Measurements from ENCODE around the gene RIMBP2.
A peak's percentile ranks its signal among the peaks of the same experiment; 100 is the strongest.
"Not testable (repeated sequence)": the region's sequence is repeated elsewhere in the genome, so short reads cannot be mapped to it uniquely, and the experiment has no call there.

RIMBP2 gene

GRCh38 chr12:130592641-130593040 is 123.5 kb downstream of the RIMBP2 start:
- DNase-seq: no peak

DNA sequence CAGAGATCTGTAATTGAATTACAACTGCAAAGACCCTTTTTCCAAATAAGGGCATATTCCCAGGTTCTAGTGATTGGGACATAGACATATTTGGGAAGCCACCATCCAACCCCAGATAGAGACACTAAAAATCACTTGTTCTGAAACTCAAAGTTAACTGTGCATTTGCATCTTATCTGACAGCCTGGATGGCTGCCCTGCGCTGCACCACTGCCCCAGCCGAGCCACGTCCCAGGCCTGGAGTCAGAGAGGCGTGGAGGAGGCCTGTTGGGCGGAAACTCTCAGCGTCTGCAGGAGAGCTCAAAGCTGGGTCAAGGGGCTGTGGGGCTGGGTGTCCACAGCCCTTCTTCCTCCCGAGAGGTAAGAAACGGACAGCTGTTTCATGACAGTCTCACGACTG is 124.4 kb downstream of the RIMBP2 start:
- no peak for DNase-seq

DNA sequence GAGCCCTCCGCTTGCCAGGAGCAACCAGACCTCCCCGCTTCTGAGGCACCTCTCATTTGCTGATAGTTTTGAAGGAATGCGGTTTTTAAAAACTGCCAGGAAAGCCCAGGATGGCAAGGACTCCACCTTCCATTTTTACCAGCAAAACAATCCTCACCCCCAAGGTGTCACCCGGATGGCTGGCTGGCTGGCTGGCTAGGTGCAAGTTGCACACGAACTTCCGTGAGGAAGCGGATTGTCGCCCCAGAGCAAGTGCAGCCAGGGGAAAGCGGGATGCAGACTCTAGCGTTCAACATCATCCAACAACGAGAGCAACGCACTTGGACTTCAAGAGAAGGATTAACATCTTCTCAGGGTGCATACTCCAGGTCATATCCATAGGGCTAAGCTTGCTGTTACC is 125.4 kb downstream of the RIMBP2 start:
- no peak for DNase-seq

DNA sequence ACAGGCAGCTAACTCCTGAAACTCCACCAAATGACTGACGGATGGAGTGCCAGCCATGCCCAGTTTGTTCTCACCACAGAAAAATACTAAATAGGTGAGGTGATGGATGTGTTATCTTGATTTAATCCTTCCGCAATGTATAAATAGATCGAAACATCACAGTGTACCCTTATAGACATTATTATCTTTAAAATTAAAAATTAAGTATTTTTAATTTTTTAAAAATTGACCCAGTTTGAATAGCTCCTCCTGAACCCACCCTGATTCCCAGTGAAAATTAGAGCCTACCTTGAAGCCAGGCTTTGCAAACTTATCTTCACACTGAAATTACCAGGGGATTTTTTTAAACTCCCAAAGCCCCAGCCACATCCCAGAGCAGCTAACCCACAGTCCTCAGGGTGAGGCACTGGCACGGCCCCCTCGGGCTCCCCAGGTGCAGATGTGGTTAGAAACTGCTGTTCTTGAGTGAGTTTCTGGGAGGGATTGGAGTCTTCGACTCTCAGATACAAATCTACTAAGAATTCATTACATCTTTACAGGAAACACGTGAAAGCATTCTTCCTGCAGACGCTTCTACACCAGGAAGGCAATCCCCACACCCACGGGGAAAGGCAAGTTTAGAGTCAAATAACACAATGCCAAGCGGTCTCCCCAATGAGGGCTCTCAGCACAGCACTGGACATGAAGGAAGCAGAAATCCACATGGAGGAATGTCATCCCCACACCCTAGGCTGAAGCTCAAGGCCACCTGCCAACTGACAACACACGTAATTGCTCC is 126.4 kb downstream of the RIMBP2 start:
- DNase-seq: no peak

GRCh38 chr12:130588696-130589539 is 127.2 kb downstream of the RIMBP2 start:
- DNase-seq: no peak

DNA sequence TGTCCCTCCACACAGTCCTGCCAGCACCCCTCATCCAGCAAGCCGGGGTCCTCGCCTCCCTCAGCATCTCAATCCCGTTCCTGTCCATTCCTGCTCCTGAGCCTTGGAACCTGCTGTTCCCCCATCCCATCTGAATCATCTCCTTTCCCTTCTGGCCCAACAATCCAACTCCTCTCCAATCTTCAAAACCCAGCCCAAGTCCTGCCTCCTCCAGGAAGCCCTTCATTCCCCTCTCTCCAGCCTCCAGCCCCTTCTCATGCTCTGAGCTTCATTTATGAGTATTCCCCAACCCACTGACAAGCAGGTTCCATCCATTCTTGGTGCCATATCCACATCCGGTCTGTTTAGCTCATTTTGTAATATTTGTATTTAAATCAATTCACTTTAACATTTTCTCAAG is 128.1 kb downstream of the RIMBP2 start:
- DNase-seq: no peak

GRCh38 chr12:130584475-130584874 is 131.6 kb downstream of the RIMBP2 start:
- not testable (repeated sequence) for DNase-seq

DNA sequence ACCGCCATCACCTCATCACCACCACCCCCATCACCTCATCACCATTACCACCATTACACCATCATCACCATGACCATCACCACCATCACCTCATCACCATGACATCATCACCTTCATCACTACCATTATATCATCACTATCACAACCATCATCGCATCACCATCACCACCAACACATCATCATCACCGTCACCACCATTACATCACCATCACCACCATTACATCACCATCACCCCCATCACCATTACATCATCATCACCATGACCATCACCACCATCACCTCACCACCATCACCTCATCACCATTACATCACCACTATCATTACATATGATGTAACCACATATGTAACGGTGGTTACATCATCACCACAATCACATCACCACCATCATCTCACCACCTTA is 132.3 kb downstream of the RIMBP2 start:
- peak in 1 of 5 experiments; percentile 4 for DNase-seq

- no peak for DNase-seq
Observed at GRCh38 chr12:130583317-130583716, 132.8 kb downstream of the RIMBP2 start.

DNA sequence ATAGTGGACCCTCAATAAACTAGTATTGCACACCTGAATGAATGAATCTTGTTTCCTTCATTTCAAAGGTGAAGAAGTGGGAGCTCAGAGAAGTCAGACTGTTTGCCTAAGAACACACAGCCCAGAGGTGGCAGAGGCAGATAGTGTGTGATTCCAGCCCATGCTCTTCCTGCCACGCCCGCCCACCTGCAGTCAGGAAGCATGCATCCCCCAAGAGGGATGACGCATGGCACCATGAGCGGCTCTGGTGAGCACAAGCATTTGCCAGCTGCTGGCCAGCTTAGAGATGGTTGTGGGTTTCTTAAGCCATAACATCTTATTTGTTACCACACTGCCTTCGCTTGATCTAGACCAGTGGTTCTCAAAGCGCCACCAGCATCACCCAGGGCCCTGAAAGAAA is 133.8 kb downstream of the RIMBP2 start:
- DNase-seq: no peak

DNA sequence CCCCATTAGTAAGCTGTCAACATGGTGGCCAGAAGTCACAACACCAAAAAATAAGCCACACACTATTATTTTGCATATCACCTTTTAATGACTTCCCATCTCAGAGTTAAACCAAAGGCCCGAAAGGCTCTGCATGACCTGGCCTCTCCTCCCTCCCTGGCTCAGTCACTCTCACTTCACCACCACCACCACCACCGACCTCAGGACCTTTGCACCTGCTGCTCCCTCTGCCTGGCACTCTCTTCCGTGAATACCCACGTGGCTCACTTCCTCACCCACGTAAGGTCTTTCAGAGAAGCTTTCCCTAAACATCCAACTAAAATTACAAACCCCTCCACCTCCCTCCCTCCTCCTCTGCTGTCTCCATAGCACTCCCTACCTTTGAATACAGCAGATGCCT is 134.3 kb downstream of the RIMBP2 start:
- no peak for DNase-seq

GRCh38 chr12:130579231-130579630 is 136.9 kb downstream of the RIMBP2 start:
- DNase-seq: no peak

- DNase-seq: no peak
Observed at GRCh38 chr12:130577351-130577750, 138.7 kb downstream of the RIMBP2 start.

- no peak for DNase-seq
Observed at GRCh38 chr12:130576371-130576816, 139.7 kb downstream of the RIMBP2 start.

DNA sequence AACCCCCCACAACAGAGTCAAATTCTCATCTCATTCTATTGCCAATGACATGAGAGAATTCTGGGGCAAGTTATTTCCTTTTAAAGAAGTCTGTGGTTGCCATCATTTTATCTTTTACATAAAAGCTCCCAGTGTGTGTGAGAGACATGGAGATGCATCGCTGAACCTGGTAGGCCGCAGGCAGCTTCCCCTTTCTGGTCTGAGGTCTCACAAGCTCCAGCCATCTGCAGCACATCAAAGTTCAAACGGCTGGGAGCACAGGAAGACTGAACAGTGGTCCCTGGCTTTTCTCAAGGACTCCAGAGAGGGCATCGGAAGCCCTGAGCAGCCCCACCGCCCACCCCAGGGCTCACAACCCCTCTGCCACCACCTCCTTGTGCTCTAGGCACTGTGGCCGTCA is 141.7 kb downstream of the RIMBP2 start:
- no peak for DNase-seq

GRCh38 chr12:130573766-130574165 is 142.3 kb downstream of the RIMBP2 start:
- DNase-seq: no peak

GRCh38 chr12:130573235-130573634 is 142.9 kb downstream of the RIMBP2 start:
- no peak for DNase-seq

- DNase-seq: no peak
Observed at GRCh38 chr12:130572553-130572952, 143.5 kb downstream of the RIMBP2 start.

- no peak for DNase-seq
Observed at GRCh38 chr12:130571734-130572133, 144.4 kb downstream of the RIMBP2 start.

DNA sequence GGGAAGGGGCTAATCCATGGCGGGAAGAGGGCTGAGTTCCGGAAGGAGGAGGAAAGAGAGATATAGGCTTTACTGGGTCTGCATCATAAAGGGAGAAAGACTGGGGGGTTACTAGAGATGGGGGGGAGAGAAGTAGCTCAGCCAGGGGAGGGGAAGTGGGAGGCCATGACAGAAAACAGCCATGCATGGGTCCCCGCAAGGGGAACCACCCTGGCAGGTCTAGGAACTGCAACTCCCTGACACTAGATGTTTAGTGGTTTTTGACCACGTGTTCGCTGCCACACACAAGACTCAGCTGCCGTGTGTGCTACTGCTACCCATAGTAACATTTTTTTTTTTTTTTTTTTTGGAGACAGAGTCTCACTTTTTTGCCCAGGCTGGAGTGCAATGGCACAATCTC is 145.0 kb downstream of the RIMBP2 start:
- DNase-seq: peak in 1 of 5 experiments; percentile 52

- DNase-seq: no peak
Observed at GRCh38 chr12:130569521-130569920, 146.6 kb downstream of the RIMBP2 start.

- DNase-seq: no peak
Observed at GRCh38 chr12:130568501-130568900, 147.6 kb downstream of the RIMBP2 start.

GRCh38 chr12:130568041-130568440 is 148.1 kb downstream of the RIMBP2 start:
- DNase-seq: no peak

Measured in T-helper 2 cell (primary cell).